ENCODE results near the gene SAP30L.
A peak's percentile ranks its signal among the peaks of the same experiment; 100 is the strongest.

SAP30L gene

GRCh38 chr5:154466671-154467070 lies 20.9 kb downstream of the SAP30L start:
- no peak for DNase-seq (ENCODE audit: extremely low read depth, low read depth)
- no peak for TF ChIP-seq CTCF (IDR thresholded peaks at IDR 0.05; ENCODE audit: low read depth, low read length, missing control alignments)
- no peak overlapping the region for H3K4me3 ChIP-seq (replicated peaks; ENCODE audit: low read depth, low read length)

- H3K4me3 ChIP-seq (replicated peaks; ENCODE audit: low read depth, low read length): no peak overlapping the region
- DNase-seq (ENCODE audit: extremely low read depth, low read depth): no peak
- TF ChIP-seq CTCF (IDR thresholded peaks at IDR 0.05; ENCODE audit: low read depth, low read length, missing control alignments): peak; percentile 90
These were observed 22.0 kb downstream of the SAP30L start for GRCh38 chr5:154467655-154468354.

GRCh38 chr5:154470137-154470536 lies 24.3 kb downstream of the SAP30L start:
- H3K4me3 ChIP-seq (replicated peaks; ENCODE audit: low read depth, low read length): no peak overlapping the region
- DNase-seq (ENCODE audit: extremely low read depth, low read depth): no peak
- no peak for TF ChIP-seq CTCF (IDR thresholded peaks at IDR 0.05; ENCODE audit: low read depth, low read length, missing control alignments)

GRCh38 chr5:154470947-154471870 lies 25.4 kb downstream of the SAP30L start:
- no peak for DNase-seq (ENCODE audit: extremely low read depth, low read depth)
- no peak overlapping the region for H3K4me3 ChIP-seq (replicated peaks; ENCODE audit: low read depth, low read length)
- TF ChIP-seq CTCF (IDR thresholded peaks at IDR 0.05; ENCODE audit: low read depth, low read length, missing control alignments): no peak

GRCh38 chr5:154472871-154473580 lies 27.2 kb downstream of the SAP30L start:
- DNase-seq (ENCODE audit: extremely low read depth, low read depth): no peak
- no peak overlapping the region for H3K4me3 ChIP-seq (replicated peaks; ENCODE audit: low read depth, low read length)
- TF ChIP-seq CTCF (IDR thresholded peaks at IDR 0.05; ENCODE audit: low read depth, low read length, missing control alignments): no peak

GRCh38 chr5:154473581-154474283 lies 27.9 kb downstream of the SAP30L start:
- TF ChIP-seq CTCF (IDR thresholded peaks at IDR 0.05; ENCODE audit: low read depth, low read length, missing control alignments): no peak
- H3K4me3 ChIP-seq (replicated peaks; ENCODE audit: low read depth, low read length): no peak overlapping the region
- no peak for DNase-seq (ENCODE audit: extremely low read depth, low read depth)
